HG03139 (cell line): ENCODE results near the gene DNAJB11.
"Not testable (repeated sequence)": the region's sequence is repeated elsewhere in the genome, so short reads cannot be mapped to it uniquely, and the experiment has no call there.

ENCODE experiments used
- ATAC-seq: cut with Tn5 transposase; IDR thresholded peaks from one replicate; pipeline ENCODE4 v1.9.1; 2021; ENCODE audit not compliant: unreplicated experiment

The DNAJB11 gene

GRCh38 chr3:186551387-186551786 lies 19.1 kb upstream of the DNAJB11 start:
- no peak for ATAC-seq

DNA sequence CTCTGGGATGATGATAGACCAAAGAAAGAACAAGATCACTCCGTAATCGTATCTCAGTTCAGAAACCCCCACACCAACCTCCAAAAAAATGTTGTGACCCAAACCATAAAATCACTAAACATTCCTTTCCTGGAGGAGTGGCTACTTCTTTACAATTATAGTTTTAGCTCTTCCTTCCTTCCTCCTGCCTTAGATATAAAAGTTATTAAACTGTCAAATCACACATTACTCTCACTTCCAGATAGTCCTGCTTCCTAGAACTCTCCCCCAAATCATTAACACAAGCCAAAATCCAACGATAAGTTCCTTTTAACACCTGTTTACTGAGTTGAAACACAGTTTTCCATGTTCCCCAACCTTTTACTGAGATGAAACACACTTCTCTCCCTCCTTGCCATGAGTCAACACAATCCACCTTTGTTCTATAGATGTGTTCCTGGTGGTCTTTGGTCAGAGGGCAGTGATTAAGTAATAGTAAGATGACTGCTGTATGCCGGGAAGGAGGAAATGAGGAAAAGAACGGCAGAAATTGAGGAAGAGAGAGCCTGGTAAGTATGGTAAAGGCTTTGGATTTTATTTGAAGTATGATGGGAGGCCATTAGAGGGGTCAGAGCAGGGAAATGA lies 18.0 kb upstream of the DNAJB11 start:
- no peak for ATAC-seq

- ATAC-seq, result no peak
Observed at GRCh38 chr3:186564586-186564985, 5.9 kb upstream of the DNAJB11 start.

DNA sequence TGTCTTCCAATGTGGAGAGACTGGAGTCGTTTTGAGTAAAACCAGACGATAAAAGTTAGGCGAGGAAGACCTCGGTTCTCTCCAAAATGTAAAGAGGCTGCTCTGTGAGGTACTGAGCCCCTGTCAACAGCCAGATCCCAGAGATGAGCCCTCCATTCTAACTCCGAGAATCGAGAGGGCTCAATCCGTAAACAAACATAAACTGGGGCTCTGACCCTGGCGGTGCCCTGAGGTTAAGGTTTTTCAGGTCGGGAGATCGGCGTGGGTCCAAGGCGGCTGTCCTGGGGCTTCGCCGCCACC lies 3.8 kb upstream of the DNAJB11 start:
- ATAC-seq, result no peak

- ATAC-seq, result peak; percentile 41
Observed at GRCh38 chr3:186567072-186567921, 3.2 kb upstream of the DNAJB11 start, which contains the start of gene TBCCD1. Gene TBCCD1, minus strand, starts transcription at chr3:186567339. Its CDS starts 3,010 bp downstream, at chr3:186564329.

DNA sequence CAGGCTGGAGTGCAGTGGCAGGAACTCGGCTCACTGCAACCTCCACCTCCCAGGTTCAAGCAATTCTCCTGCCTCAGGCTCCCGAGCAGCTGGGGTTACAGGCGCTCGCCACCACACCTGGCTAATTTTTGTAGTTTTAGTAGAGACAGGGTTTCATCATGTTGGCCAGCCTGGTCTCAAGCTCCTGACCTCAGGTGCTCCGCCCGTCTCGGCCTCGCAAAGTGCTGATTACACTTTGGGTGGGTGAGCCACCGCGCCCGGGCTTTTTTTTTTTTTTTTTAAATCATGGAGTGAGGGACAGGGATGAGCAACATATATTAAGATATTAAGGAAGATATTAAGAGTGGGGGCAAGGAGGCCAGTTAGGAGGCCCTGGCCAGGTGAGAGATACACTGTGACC lies 1.2 kb upstream of the DNAJB11 start:
- not testable (repeated sequence) for ATAC-seq

- no peak for ATAC-seq
Observed at GRCh38 chr3:186569779-186570095, 783 bp upstream of the DNAJB11 start.

DNA sequence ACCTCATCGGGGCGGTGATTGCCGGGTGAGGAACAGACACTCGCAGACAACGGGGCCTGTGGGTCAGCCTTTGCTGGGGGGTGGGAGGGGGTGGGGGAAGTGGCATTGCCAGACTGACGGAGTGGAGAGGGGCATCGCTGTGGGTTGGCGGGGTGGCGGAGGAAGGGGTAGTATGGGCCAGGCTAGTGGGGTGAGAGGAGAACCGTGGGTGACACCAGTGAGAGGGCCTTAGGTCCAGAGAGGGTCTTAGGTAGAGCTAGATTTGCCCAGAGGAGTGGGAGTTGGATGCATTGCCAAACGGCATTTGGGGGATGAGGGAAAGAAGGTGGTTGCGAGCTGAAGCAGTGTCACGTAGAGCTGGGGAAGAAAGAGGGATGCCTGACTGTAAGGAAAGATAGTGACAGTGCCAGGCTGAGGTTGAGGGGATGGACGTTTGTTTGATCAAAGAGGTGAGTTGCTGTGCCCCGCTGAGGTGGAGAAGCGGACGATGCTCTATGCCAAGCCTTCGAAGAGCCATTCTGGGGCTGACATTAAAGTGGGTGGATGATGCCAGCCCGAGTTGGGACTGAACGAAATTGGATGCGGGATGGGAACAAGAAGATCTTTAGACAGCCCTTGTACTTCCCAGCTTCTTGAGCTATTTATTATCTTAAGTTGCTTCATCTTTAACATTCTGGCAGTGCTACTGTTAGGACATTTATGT lies 572 bp downstream of the DNAJB11 start:
- ATAC-seq, result no peak

- ATAC-seq, result no peak
Observed at GRCh38 chr3:186571644-186572013, 1.1 kb downstream of the DNAJB11 start.

GRCh38 chr3:186577521-186577920 lies 7.0 kb downstream of the DNAJB11 start:
- ATAC-seq, result no peak

GRCh38 chr3:186580785-186581184 lies 10.3 kb downstream of the DNAJB11 start:
- no peak for ATAC-seq

DNA sequence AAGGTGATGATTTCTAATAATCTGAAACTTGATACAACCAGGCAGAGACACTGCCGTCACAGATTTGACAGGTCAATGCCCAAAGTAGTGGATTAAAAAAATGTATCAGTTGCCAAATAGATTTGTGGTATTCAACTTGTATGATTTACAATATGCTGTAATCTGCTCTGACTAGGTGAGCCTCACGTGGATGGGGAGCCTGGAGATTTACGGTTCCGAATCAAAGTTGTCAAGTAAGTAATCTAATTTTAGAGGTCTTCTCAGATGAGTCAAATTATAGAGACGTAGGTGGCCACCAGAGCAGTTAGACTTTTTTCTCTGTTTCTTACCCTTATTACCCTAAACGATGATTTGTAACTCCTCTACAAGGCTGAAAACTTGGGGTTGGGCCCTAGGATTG lies 12.0 kb downstream of the DNAJB11 start:
- no peak for ATAC-seq

DNA sequence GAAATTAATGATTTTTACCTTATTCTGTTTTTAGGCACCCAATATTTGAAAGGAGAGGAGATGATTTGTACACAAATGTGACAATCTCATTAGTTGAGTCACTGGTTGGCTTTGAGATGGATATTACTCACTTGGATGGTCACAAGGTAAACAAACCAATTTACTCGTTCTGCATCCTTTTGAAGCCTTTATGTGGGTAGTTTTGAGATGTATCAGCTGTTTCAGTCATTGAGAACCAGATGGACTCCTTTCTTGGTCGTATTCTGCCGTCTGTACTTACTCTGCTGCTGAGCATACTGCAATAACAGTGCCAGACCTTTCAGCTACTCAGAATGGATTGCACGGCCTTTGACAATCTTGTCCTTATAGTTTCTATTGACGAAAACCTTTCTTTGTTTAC lies 13.3 kb downstream of the DNAJB11 start:
- no peak for ATAC-seq

DNA sequence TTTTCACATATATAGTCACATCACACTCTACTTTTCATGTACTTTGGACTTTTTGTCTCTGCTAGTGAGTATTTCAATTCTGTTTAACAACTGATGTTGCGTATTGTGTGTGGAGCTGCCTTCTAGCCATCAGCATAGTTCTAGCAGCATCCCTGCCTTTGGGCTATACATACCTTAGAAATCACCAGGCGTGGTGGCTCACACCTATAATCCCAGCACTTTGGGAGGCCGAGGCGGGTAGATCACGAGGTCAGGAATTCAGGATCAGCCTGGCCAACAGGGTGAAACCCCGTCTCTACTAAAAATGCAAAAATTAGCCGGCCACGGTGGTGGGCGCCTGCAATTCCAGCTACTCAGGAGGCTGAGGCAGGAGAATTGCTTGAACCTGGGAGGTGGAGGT lies 15.7 kb downstream of the DNAJB11 start:
- not testable (repeated sequence) for ATAC-seq

GRCh38 chr3:186587183-186587582 lies 16.7 kb downstream of the DNAJB11 start:
- no peak for ATAC-seq

DNA sequence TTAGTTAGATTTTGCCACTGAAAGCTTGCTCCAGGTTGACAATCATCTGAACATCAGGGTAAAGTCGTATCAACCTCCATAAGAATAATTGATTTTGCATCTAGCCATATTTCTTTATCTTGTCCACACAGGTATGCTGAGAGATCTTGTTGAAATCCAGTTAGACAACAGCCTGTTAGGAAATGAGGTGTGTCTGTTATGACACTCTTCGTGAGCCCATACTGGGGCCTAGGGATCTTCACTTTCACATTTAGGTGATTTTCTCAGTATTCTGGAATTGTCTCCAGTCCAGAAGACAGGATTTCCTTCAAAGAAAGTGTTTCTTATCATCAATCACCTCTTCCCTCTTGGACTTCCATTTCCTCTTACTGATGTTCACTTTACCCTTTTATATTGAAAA lies 18.1 kb downstream of the DNAJB11 start:
- ATAC-seq, result no peak

DNA sequence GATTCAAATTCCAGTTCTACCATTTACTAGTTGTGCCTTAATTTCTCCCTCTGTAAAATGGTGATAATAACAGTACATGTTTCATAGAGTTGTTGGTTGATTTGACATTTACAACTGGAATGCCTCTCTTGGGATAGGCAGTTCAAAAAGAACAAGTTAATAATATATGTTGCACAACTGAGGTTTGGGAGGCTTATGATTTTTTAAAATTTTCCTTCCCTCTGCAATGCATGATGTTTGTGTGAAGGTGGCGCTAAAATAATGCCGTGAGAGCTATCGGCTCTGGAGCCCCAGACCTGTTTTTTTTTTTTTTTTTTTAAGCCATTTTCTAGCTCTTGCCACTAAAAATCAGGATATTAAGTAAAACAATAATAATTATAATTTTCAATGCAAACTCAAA lies 18.6 kb downstream of the DNAJB11 start:
- no peak for ATAC-seq

GRCh38 chr3:186589856-186590579 lies 19.5 kb downstream of the DNAJB11 start:
- no peak for ATAC-seq

DNA sequence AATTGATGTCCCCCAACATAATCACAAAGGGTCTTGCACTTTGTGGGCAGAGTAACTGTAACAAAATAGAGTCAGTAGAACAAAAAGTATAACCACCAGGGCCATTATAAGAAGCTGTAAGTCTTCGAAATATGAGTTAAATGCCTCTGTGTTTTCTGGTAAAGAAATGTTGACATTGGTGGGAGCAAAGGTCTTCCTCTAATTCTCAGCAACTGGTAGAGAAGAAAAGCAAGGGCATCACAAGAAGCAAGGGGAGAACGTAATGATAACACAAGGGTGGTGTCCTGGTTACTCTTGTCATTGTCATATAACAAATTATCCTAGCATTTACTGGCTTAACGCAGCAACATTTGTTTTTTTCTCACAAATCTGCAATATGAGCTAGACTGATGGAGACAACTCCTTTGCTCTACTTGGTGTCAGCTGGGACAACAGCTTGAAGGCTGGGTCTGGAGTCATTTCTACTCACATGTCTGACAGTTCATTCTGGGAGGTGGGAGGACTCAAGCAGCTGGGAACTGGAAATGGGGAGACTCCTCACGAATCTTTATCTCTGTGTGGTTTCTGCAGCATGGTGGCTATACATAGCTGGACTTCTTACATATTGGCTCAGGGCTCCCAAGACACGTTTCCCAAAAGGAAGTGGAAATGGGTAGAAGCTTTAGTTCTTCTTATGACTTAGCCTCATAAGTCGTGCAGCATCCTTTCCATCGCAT lies 20.2 kb downstream of the DNAJB11 start:
- ATAC-seq, result no peak

DNA sequence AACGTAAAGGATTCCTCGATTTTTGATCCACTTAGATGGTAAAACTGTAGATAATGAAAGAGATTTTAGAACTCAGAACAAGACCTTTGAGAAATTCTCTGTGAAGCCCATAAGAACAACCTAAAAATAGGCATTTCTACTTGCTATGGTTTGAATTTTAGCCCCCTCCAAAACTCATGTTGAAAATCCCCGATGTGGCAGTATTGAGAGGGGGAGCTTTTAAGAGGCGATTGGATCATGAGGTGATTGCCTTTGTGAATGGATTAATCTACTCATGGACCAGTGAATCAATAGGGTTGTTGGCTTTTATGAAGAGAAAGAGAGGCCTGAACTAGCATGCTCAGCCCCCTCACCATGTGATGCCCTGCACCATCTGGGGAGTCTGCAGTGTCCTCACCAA lies 22.2 kb downstream of the DNAJB11 start:
- ATAC-seq, result no peak

DNA sequence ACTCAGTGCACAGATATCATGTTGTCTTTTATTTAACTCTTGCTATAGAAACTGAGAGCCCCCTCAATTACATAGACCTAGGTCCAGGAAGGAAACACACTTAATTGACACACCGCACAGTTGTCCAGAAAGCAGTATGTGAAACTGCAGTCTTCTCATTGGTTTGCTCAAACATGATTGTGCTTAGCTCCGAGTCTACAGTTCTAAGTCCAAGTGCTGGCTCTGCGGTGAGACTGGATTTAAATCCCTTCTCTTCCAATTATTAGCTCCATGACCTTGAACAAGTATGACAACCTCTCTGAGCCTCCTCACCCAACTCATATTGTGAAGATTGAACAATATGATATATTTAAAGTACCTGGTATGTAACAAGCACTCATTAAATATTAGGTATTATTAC lies 23.3 kb downstream of the DNAJB11 start:
- no peak for ATAC-seq
